ENCODE results near the gene GPR21. TPM values are rescaled to one million over a fixed set of nuclear protein-coding genes. Genes with fewer than 3 reads are reported as not detected.

The GPR21 gene
- total RNA-seq, 1 experiment from 2014 or later: 0.63 TPM

DNA sequence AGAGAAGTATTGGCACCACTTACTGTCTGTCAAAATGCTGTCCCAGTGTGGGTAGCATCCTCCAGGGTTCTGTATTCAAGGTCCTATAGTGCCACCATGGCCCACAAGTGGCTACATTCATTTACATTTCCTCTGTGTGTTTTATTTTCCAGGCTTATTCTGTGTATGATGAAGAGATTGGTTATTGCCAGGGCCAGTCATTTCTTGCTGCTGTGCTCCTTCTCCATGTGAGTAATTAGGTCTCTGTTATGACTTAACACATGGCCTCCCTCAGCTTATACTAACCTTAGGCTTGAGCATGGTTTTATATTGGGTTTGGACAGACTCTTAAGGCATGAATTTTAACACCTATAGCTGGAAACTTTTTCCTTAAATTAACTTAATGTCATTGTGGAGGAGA, 36.7 kb downstream of the GPR21 start (continued):
- TF ChIP-seq AFF4 (CRISPR knock-in tag; IDR thresholded peaks at IDR 0.05; ENCODE audit: borderline replicate concordance) (no peak), ZNF138 (CRISPR knock-in tag; conservative IDR thresholded peaks at IDR 0.05) (no peak), RELA (CRISPR knock-in tag; IDR thresholded peaks at IDR 0.05; ENCODE audit: borderline replicate concordance) (no peak), CTCF (IDR thresholded peaks at IDR 0.05) (no peak), CBFB (CRISPR knock-in tag; IDR thresholded peaks at IDR 0.05; ENCODE audit: low read depth) (no peak), FOXJ3 (CRISPR knock-in tag; IDR thresholded peaks at IDR 0.05; ENCODE audit: borderline replicate concordance) (no peak), ZNF232 (CRISPR knock-in tag; IDR thresholded peaks at IDR 0.05) (no peak), ETV6 (CRISPR knock-in tag; IDR thresholded peaks at IDR 0.05) (no peak), ATF6 (CRISPR knock-in tag; IDR thresholded peaks at IDR 0.05) (no peak), GABPB1 (CRISPR knock-in tag; IDR thresholded peaks at IDR 0.05) (no peak)
- TF ChIP-seq, protein P1, sequence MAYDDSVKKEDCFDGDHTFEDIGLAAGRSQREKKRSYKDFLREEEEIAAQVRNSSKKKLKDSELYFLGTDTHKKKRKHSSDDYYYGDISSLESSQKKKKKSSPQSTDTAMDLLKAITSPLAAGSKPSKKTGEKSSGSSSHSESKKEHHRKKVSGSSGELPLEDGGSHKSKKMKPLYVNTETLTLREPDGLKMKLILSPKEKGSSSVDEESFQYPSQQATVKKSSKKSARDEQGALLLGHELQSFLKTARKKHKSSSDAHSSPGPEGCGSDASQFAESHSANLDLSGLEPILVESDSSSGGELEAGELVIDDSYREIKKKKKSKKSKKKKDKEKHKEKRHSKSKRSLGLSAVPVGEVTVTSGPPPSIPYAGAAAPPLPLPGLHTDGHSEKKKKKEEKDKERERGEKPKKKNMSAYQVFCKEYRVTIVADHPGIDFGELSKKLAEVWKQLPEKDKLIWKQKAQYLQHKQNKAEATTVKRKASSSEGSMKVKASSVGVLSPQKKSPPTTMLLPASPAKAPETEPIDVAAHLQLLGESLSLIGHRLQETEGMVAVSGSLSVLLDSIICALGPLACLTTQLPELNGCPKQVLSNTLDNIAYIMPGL (CRISPR knock-in tag; IDR thresholded peaks at IDR 0.05): no peak
- TF ChIP-seq, protein P2, sequence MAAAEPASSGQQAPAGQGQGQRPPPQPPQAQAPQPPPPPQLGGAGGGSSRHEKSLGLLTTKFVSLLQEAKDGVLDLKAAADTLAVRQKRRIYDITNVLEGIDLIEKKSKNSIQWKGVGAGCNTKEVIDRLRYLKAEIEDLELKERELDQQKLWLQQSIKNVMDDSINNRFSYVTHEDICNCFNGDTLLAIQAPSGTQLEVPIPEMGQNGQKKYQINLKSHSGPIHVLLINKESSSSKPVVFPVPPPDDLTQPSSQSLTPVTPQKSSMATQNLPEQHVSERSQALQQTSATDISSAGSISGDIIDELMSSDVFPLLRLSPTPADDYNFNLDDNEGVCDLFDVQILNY (CRISPR knock-in tag; IDR thresholded peaks at IDR 0.05): no peak
- TF ChIP-seq, protein P3, sequence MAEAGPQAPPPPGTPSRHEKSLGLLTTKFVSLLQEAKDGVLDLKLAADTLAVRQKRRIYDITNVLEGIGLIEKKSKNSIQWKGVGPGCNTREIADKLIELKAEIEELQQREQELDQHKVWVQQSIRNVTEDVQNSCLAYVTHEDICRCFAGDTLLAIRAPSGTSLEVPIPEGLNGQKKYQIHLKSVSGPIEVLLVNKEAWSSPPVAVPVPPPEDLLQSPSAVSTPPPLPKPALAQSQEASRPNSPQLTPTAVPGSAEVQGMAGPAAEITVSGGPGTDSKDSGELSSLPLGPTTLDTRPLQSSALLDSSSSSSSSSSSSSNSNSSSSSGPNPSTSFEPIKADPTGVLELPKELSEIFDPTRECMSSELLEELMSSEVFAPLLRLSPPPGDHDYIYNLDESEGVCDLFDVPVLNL (CRISPR knock-in tag; IDR thresholded peaks at IDR 0.05; ENCODE audit: borderline replicate concordance, low read depth): no peak

DNA sequence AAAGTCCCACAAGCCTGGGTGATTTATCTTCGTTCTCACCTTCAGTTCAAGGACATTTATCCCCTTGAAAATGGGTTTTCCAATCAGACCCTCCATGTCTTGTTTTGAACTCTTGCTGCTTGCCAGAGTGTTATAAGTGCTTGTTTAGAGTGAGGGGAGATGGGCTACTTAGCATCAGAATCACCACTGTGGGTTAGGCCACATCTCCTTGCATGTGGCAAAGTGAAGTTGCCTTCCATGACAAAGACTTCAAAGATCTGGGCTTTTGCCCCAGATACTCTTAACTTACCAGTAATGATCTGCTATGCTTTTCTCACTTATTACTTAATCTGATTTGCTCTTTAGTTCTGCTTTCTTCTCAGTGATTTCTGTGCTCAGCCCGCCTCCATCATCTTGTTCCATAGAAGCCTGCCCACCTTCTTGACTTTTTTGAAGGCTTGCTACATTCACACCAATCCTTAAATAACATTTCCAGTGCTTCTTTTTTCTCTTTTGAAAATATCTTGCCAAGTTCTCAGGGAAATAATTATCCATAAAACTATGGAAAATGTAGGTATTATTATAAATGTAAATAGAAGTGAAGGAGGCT, 39.0 kb downstream of the GPR21 start:
- no peaks in the 10 kb centered on the region for H3K27me3 Mint-ChIP-seq (ENCODE audit: low read depth)
- peaks cover 64% of the 10 kb centered on the region for H3K4me1 Mint-ChIP-seq
- ATAC-seq (peak; percentile 89), DNase-seq (ENCODE audit: low spot score) (no peak)
- H3K4me3 Mint-ChIP-seq: peak overlapping the region; percentile 11
- H3K27ac Mint-ChIP-seq: peak overlapping the region; percentile 24
- H3K9me3 Mint-ChIP-seq: no peaks in the 10 kb centered on the region
- POLR2A ChIA-PET: no interaction called here
- CTCF ChIA-PET: interaction anchor here (1.0 to 1.6 kb wide), 2 partner anchors 277 to 283 kb away, joined by 3 to 9 read pairs; partner anchors contain the start of gene CRB2
- H3K36me3 Mint-ChIP-seq: peaks cover 18% of the 10 kb centered on the region
- TF ChIP-seq FOXP4 (CRISPR knock-in tag; IDR thresholded peaks at IDR 0.05): peak; percentile 73; the same call in 1 of the 2 replicates
- TF ChIP-seq, protein P4, sequence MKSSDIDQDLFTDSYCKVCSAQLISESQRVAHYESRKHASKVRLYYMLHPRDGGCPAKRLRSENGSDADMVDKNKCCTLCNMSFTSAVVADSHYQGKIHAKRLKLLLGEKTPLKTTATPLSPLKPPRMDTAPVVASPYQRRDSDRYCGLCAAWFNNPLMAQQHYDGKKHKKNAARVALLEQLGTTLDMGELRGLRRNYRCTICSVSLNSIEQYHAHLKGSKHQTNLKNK (CRISPR knock-in tag; IDR thresholded peaks at IDR 0.05): peak; percentile 90; the same call in 1 of the 2 replicates
- TF ChIP-seq ZNF416 (CRISPR knock-in tag; IDR thresholded peaks at IDR 0.05): no peak
- TF ChIP-seq RELA (CRISPR knock-in tag; IDR thresholded peaks at IDR 0.05; ENCODE audit: borderline replicate concordance): no peak
- TF ChIP-seq PREB (CRISPR knock-in tag; IDR thresholded peaks at IDR 0.05; ENCODE audit: borderline replicate concordance): no peak
- TF ChIP-seq FOXK1 (CRISPR knock-in tag; IDR thresholded peaks at IDR 0.05): 0 out of 2 replicates have a peak, but pooled peaks have one; percentile 41
- no peak for TF ChIP-seq CREB1 (CRISPR knock-in tag; IDR thresholded peaks at IDR 0.05)

All from WTC11 (cell line).